Measurements from ENCODE around the gene OTUD5. TPM values are rescaled to one million over a fixed set of nuclear protein-coding genes. Genes with fewer than 3 reads are reported as not detected.

Gene OTUD5
- total RNA-seq, 4 donors from 2014 or later: 39.9 to 53.9 (median 48.5) TPM

DNA sequence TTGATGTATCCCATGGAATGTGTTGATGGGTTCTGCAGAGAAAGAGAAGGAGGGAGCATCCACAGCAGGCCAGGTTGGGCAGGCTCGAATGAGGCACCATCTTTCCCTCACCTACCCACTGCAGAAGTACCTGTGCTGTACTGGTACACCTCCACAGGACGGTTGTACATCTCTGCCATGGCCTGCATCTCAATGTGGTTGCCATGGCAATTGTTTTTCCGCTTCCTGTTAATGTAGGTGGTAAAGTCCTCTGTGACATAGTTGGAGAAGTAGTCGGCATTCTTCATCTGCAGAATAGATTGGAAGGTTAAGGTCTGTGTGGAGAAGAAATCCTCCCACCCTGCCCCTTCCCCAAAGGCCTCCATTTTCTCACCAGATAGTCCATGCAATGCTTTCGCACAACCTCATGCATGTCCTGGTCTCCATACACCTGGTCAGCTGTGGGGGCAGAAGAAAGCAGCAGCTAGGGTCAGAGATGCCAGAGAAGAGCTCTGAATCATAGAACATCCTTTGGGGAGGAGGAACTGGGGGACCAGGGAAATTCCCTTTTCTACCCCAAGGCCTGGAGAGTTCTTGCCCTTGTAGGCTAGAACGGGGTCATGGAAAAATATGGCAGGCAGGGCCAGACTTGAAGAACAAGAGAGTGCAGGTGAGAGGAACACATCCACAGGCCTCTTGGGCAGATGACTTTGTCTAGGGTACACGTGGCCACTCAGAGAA lies 22.7 kb downstream of the OTUD5 start:
- Histone ChIP-seq H3K27me3 (no peaks in the 10 kb centered on the region), H3K9me3 (no peaks in the 10 kb centered on the region), H3K4me3 (no peak overlapping the region), H3K4me1 (peaks cover 3 to 17% (median 13%) of the 10 kb centered on the region in 4 donors), H3K36me3 (peaks cover 0 to 56% (median 26%) of the 10 kb centered on the region in 4 donors), H3K27ac (replicated peaks in 1 of 4) (no peak overlapping the region)
- DNase-seq (ENCODE audit: extremely low spot score): no peak
- TF ChIP-seq EP300 (IDR thresholded peaks at IDR 0.05): no peak
- TF ChIP-seq, protein P1, sequence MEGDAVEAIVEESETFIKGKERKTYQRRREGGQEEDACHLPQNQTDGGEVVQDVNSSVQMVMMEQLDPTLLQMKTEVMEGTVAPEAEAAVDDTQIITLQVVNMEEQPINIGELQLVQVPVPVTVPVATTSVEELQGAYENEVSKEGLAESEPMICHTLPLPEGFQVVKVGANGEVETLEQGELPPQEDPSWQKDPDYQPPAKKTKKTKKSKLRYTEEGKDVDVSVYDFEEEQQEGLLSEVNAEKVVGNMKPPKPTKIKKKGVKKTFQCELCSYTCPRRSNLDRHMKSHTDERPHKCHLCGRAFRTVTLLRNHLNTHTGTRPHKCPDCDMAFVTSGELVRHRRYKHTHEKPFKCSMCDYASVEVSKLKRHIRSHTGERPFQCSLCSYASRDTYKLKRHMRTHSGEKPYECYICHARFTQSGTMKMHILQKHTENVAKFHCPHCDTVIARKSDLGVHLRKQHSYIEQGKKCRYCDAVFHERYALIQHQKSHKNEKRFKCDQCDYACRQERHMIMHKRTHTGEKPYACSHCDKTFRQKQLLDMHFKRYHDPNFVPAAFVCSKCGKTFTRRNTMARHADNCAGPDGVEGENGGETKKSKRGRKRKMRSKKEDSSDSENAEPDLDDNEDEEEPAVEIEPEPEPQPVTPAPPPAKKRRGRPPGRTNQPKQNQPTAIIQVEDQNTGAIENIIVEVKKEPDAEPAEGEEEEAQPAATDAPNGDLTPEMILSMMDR (IDR thresholded peaks at IDR 0.05): no peak
- no peak for TF ChIP-seq POLR2AphosphoS5 (IDR thresholded peaks at IDR 0.05)
- no peak for TF ChIP-seq POLR2A (IDR thresholded peaks at IDR 0.05; ENCODE audit: low read depth)
- intact Hi-C loops (cut with DNase I): no loop called here
- 77% methylated on average over 7 of the region's 7 CpGs for WGBS

DNA sequence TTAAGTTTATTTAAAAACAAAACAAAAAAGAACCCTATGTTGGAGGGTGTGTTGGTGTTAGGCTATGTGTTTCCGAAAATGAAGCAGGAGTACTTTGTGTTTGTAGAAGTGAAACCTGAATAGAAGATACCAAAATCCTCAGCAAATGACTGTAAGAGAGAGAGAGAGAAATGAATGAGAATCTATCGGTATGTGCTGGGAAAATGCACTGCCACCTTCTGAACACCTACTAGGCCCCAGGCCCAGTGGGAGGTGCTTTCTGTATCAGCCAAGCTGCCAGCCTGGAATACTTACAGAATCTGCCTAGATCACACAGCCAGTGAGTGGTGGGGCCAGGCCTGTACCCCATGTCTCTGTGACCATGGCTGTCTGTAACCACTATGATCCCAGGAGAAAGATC lies 23.6 kb downstream of the OTUD5 start:
- DNase-seq (ENCODE audit: extremely low spot score): no peak
- intact Hi-C loops (cut with DNase I): no loop called here
- WGBS: 95% methylated on average over 2 of the region's 2 CpGs
- Histone ChIP-seq H3K9me3 (no peaks in the 10 kb centered on the region), H3K27me3 (no peaks in the 10 kb centered on the region), H3K4me3 (no peak overlapping the region), H3K4me1 (peaks cover 3 to 17% (median 13%) of the 10 kb centered on the region in 4 donors), H3K27ac (replicated peaks in 1 of 4) (no peak overlapping the region), H3K36me3 (peaks cover 0 to 55% (median 27%) of the 10 kb centered on the region in 4 donors)
- no peak for TF ChIP-seq EP300 (IDR thresholded peaks at IDR 0.05)
- no peak for TF ChIP-seq POLR2AphosphoS5 (IDR thresholded peaks at IDR 0.05)
- TF ChIP-seq, protein P1 (IDR thresholded peaks at IDR 0.05): no peak
- no peak for TF ChIP-seq POLR2A (IDR thresholded peaks at IDR 0.05; ENCODE audit: low read depth)

DNA sequence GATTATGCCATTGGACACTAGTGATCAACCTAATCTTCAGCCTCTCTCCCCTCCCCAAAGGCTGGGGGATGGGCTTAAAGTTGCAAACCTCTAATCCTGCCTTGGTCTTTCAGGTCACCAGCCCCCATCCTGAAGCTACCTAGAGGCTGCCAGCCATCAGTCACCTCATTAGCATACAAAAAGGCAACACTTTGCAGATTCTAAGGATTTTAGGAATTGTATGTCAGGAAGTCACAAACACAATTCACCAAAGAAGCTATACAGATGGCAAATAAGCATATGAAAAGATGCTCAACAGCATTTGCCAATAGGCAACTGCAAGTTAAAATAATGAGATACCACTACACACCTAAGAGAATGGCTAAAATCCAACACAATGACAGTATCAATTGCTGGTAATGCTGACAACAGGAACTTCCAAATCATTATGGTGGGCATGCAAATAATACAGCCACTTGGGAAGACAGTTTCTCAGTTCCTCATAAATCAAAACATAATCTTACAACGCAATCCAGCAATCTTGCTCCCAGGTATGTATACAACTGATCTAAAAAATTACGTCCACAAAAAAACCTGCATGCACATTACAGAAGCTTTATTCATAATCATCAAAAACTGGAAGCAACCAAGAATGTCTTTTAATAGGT lies 29.5 kb downstream of the OTUD5 start:
- no peak for TF ChIP-seq EP300 (IDR thresholded peaks at IDR 0.05)
- no peak for TF ChIP-seq POLR2A (IDR thresholded peaks at IDR 0.05; ENCODE audit: low read depth)
- no peak for TF ChIP-seq POLR2AphosphoS5 (IDR thresholded peaks at IDR 0.05)
- TF ChIP-seq, protein P1 (IDR thresholded peaks at IDR 0.05): no peak
- no peak overlapping the region for H3K4me3 ChIP-seq
- no peaks in the 10 kb centered on the region for H3K4me1 ChIP-seq
- H3K27ac ChIP-seq (replicated peaks in 1 of 4): no peak overlapping the region
- no peak for DNase-seq (ENCODE audit: extremely low spot score)
- H3K27me3 ChIP-seq: no peaks in the 10 kb centered on the region
- WGBS: 80% methylated on average over 2 of the region's 2 CpGs
- H3K36me3 ChIP-seq: peaks cover 9 to 66% (median 45%) of the 10 kb centered on the region in 4 donors
- no peaks in the 10 kb centered on the region for H3K9me3 ChIP-seq
- intact Hi-C loops (cut with DNase I): no loop called here

DNA sequence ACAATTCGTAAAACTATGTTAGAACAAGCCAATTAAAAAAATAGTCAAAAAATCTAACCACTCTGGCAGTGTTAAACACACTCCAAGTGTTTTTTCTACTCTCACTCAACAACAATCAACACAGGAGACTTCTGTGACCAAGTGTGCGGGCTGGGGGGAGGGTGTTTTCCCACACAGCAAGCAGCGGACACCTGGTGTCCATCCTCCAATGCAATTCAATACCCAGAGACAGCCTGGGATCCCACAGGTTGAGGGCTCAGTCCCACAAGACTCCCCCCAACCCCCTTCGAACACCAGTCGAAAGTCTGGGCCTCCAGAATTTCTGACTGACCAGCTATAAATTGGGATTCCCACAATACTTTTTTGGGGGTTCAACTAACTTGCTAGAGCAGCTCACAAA lies 30.3 kb downstream of the OTUD5 start:
- no peak for DNase-seq (ENCODE audit: extremely low spot score)
- TF ChIP-seq, protein P1 (IDR thresholded peaks at IDR 0.05): no peak
- TF ChIP-seq POLR2A (IDR thresholded peaks at IDR 0.05; ENCODE audit: low read depth): no peak
- TF ChIP-seq EP300 (IDR thresholded peaks at IDR 0.05): no peak
- TF ChIP-seq POLR2AphosphoS5 (IDR thresholded peaks at IDR 0.05): no peak
- H3K27ac ChIP-seq (replicated peaks in 1 of 4): no peak overlapping the region
- no peaks in the 10 kb centered on the region for H3K4me1 ChIP-seq
- H3K9me3 ChIP-seq: no peaks in the 10 kb centered on the region
- H3K27me3 ChIP-seq: no peaks in the 10 kb centered on the region
- 65% methylated on average over 5 of the region's 5 CpGs for WGBS
- H3K4me3 ChIP-seq: no peak overlapping the region
- intact Hi-C loops (cut with DNase I): no loop called here
- H3K36me3 ChIP-seq: peaks cover 9 to 66% (median 50%) of the 10 kb centered on the region in 4 donors

Data from esophagus muscularis mucosa (tissue), 4 donors.